ENCODE measurements around the gene PSMB7.

- TF ChIP-seq USF1 (IDR thresholded peaks at IDR 0.05) (no peak), TAF1 (IDR thresholded peaks at IDR 0.05; ENCODE audit: low read depth) (no peak), EP300 (IDR thresholded peaks at IDR 0.05; ENCODE audit: borderline replicate concordance) (no peak), NFIC (IDR thresholded peaks at IDR 0.05) (no peak), RAD21 (IDR thresholded peaks at IDR 0.05; ENCODE audit: low read depth) (no peak), CEBPB (IDR thresholded peaks at IDR 0.05) (no peak), EGR1 (IDR thresholded peaks at IDR 0.05) (no peak), MAX (IDR thresholded peaks at IDR 0.05) (no peak)
- TF ChIP-seq, protein P1, sequence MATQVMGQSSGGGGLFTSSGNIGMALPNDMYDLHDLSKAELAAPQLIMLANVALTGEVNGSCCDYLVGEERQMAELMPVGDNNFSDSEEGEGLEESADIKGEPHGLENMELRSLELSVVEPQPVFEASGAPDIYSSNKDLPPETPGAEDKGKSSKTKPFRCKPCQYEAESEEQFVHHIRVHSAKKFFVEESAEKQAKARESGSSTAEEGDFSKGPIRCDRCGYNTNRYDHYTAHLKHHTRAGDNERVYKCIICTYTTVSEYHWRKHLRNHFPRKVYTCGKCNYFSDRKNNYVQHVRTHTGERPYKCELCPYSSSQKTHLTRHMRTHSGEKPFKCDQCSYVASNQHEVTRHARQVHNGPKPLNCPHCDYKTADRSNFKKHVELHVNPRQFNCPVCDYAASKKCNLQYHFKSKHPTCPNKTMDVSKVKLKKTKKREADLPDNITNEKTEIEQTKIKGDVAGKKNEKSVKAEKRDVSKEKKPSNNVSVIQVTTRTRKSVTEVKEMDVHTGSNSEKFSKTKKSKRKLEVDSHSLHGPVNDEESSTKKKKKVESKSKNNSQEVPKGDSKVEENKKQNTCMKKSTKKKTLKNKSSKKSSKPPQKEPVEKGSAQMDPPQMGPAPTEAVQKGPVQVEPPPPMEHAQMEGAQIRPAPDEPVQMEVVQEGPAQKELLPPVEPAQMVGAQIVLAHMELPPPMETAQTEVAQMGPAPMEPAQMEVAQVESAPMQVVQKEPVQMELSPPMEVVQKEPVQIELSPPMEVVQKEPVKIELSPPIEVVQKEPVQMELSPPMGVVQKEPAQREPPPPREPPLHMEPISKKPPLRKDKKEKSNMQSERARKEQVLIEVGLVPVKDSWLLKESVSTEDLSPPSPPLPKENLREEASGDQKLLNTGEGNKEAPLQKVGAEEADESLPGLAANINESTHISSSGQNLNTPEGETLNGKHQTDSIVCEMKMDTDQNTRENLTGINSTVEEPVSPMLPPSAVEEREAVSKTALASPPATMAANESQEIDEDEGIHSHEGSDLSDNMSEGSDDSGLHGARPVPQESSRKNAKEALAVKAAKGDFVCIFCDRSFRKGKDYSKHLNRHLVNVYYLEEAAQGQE (IDR thresholded peaks at IDR 0.05; ENCODE audit: low read depth), result no peak
Measured at GRCh38 chr9:124426361-124426760, 11.1 kb upstream of the PSMB7 start.
